CD4-positive, alpha-beta T cell treated with Interleukin-15 for 4 hours (primary cell): ENCODE results near the gene PEX12.
"Not testable (repeated sequence)": the region's sequence is repeated elsewhere in the genome, so short reads cannot be mapped to it uniquely, and the experiment has no call there.

Experiments
- DNase-seq: peaks from one replicate; pipeline ENCODE4 v3.0.0-alpha.2; 2020; ENCODE audit warnings: low spot score

The PEX12 gene

DNA sequence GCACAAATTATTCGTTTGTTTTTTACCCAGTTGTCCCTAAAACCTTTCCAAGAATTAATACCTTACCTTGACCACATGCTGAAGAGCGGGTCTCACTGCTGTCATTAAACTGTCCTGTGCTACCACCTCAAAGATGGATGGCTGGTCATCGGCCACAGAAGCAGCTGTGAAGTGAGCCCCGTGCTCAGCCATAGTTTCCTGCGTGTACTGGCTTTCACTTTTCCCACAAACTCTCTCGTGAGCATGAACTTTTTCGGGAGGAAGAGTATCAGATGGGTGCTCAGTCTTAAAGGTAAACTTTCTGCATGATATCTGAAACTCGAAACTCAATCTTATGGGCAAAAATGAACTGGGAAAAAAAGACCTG, 558 bp downstream of the PEX12 start:
- peak; percentile 19 for DNase-seq

DNA sequence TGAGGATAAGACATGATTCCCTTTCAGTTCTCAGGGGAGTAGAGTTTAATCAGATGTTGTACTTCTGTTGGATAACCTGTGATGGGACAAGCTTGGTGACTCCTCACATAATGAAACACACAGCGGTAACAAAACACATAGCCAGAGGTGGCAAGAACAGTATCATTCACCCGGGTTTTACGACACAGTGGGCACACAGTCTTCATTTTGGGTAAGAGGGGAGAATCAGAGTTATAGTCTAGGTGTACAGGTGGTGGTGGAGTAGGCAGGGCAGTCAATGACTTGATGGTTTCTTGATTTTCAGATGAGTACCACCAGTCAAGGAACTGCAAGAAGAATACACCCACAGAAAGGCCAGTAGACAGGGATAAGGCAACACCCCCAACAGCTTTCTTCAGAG, 2.6 kb downstream of the PEX12 start:
- no peak for DNase-seq

DNA sequence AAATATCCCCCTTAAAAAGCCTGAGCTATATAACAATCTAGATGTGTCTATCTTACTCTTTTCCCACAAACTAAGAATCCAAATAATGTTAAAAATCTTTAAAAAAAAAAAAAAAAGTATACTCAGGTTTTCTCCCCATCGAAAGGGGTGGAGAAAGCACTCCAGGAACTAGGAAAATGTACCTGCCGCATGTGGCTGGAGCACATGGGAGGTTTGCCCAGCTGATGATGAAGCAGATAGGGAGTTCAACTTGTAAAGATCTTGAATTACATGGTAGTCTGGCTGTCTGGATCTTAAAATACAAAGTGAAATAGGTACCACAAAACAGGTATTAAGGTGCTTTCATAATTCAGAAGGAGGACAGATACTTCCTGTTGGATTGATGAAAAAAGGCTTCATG, 9.0 kb downstream of the PEX12 start:
- no peak for DNase-seq

DNA sequence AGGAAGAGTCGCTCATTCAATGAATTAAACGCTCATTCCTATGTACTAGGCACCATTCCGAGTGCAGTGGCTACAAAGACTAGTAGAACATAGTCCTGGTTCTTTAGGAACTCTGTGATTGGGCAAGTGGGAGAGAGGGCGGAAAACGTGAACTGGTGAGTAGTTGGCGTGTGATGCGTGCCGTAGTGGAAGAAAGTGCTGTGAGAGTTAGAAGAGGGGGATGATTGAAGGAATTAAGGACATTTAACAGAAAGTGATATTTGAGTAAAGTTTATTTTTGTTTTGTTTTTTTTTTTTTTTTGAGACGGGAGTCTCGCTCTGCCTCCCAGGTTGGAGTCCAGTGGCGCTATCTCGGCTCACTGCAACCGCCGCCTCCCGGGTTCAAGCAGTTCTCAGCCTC, 9.8 kb downstream of the PEX12 start:
- DNase-seq, result peak; percentile 33

DNA sequence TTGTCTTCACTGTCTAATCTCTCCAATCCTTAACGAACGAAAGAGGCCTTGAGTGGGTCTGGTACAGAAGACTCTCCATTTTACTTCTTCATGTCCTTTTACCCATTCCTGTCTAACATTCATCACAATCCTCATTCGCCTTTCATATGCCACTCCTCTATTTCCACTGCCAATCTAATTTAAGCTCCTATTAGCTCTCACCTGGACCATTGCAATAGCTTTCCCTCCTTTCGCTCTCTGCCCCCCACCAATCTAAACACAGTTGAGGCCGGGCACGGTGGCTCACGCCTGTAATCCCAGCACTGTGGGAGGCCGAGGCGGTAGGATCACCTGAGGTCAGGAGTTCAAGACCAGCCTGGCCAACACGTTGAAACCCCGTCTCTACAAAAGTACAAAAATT, 11.4 kb downstream of the PEX12 start:
- no peak for DNase-seq

DNA sequence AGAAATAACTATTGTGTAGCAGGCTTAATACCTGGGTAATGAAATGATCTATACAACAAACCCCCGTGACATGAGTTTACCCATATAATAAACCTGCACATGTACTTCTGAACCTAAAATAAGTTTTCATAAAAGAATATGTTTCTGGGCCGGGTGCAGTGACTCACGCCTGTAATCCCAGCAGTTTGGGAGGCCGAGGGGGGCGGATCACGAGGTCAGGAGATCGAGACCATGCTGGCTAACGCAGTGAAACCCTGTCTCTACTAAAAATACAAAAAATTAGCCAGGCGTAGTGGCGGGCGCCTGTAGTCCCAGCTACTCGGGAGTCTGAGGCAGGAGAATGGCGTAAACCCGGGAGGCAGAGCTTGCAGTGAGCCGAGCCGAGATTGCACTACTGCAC, 15.2 kb downstream of the PEX12 start:
- not testable (repeated sequence) for DNase-seq

DNA sequence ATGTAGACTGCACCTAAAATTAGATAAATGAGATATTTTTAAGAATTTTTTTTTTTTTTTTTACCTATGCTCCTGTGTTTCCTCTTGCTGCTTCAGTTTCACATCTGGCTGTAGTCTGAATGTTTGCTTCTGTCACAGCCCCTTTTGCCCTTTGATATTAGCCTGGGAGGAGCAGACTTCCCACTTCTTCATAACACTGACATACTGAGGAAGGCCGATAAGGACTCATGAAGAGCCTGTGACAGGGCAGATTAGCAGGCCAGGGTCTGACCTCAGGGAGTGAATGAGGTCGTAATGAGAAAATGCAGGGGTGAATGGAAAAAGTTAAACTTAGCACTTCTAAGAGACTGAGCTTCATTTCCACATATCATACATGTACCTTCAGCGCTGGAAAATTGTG, 17.7 kb downstream of the PEX12 start, which contains the start of gene SLFN14:
SLFN14 (minus strand) TSS at position 117 of the 400 bp plus-strand sequence. CDS start 2,757 bp downstream, outside the sequence.
- DNase-seq, result no peak

DNA sequence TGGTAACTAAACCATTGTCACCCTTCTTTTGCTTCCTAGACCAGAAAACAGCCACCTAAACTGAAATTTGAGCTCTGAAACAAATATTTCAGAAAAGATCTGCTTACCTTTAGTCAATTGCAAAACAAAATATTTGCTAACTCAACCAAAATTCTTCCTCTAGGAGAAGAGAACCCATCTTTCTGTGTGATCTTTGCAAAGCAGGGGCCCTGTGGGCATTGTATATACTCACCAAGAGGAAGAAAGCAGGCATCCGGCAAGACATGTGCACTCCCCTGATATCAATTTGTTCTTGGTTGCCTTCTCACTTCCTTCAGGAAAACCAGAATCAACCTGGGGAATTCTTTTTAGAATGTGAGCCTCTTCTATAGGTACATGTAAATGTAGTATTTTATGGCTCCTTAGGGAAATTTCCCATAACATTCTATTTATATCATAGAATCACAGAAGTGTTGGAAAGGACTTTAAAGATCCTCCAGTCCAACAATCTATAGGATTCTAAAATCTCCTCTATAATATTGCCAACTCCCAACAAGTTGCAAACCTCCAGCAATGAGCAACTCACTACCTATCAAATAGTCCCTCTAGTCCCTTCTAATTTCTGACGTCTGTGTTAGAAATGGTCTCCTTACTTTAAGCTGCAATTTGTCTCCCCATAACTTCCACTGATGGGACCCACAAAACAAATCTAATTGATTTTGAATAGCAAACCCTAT, 18.7 kb downstream of the PEX12 start:
- no peak for DNase-seq

DNA sequence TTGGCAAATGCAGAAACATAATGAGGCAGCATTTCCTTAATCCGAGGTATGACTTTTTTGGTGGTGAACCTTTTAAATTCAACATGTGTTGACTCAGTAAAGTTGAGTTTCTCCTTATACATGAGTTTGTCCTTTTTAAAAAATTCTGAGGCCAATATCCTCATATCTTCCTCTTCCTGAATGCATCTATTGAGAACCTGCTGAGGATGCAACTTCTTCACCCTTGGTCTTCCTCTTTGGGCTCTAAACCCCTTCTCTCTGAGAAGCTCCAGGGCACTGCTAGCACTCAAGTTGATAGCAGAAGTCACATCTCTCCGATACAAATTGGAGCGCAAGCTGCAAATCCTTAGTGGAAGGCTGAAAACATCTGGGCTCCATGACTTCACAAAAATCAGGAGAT, 21.0 kb downstream of the PEX12 start:
- DNase-seq, result no peak

DNA sequence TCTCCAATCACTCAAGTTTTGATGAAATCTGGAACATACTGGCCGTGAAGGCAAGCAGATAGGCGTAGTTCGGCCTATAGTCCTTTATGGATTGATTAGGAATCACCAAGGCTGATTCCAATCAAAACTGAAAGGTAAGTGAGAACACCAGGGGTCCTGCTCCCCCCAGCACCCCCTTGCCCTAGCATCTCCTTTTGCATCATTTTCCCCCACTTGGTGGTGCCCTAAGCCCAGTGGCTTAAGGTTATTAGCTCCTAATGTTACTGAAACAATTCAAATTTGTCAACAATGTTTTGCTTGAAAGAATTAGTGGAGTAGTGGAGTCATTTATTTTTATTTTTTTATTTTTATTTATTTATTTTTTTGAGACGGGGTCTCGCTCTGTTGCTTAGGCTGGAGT, 22.7 kb downstream of the PEX12 start:
- DNase-seq, result no peak

DNA sequence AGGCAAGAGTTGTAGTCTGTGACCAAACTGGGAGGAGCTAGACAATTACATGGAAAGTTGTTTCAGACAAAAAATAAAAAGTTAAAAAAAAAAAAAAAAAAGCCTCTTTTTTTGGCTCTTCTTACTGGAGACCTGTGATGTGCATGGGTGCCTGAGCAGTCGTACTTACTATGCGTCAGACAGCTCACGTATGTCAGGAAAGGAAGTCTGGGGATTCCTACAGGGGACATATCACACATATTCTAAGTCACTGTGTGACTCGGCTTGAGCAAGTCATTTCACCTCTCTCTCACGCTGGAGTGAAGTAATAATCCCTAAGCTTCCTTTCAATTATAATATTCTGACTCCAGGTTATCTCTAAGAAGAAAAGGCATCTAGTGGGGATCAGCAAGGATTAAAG, 23.7 kb downstream of the PEX12 start:
- no peak for DNase-seq

DNA sequence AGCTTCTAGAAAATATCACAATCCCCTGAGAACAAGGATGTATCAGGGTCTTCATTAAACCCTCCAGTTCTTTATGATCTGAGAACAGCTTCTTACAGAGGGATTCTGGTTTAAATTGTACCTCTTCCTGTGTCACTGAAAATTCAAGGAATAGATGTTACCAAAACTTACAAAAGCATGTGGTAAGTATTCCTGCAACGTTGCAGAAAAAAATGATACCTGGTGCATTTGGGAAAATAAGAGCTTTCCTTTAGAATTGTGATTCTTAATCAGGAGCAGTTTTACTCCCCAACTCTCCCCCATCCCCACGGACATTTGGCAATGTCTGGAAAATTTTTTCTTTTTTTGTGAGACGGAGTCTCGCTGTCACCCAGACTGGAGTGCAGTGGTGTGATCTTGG, 25.1 kb downstream of the PEX12 start:
- DNase-seq, result no peak

DNA sequence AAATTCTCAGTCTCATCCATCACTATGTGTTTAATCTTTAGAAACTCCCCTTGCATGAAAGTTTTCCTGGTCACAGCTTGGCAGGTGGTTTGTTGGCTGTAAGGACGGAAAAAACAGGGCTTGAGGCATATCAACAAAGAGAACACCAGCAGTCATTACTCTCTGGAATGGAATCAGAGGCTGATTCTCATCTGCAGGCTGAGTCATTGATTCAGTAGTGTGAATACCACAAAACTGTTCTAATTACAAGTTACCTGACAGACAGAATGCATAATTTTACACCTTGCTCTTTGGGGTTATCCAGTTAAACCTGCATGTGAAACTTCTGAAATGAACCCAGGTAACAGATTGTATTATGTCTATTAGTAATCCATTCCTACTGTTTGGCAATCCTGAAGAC, 29.4 kb downstream of the PEX12 start:
- DNase-seq, result no peak

DNA sequence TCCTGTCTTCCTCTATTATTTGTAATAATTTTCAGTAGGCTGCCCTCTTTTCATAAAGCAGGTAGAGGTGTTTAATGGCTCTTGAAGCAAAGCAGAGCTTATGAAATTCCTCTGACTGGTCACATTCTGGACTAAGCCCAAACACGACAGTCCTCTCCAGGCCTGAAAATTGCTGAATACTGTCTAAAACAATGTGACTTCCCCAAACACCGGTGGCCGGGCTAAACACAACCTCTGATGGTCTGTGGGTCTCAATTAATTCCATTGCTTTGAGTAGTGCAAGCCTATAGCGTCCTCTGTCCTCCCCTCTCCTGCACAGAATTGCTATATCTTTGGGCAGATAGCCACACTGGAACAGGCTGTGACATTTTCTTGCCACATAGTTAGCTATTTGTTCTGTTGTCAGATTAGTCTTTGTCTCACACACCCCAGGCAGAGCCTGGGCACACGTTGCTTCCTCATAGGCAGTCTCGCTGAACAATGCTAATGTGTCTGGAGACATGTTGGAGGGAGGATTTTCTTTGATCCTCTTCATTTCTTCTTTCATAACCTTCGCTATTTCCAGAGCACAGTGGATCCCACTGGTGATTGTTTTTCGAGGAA, 30.1 kb downstream of the PEX12 start:
- no peak for DNase-seq

DNA sequence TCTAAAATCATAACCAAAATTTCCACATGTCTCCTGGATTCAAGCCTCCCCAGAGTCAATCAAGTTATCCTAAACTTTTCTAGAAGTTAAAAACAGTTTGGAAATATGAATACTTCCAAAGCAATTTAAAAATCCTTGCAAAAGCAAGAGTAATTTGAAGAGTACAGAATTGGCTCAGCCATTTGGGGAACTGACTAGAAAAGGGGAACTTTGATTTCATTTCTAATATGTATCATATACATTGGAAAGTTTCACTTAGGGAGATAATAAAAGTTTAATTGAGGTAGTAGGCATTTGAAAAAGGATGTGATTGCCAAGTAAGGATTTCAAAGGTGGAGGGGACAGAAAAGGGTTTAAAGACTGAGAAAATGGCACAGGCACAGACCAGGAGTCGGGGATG, 31.9 kb downstream of the PEX12 start:
- DNase-seq, result no peak

DNA sequence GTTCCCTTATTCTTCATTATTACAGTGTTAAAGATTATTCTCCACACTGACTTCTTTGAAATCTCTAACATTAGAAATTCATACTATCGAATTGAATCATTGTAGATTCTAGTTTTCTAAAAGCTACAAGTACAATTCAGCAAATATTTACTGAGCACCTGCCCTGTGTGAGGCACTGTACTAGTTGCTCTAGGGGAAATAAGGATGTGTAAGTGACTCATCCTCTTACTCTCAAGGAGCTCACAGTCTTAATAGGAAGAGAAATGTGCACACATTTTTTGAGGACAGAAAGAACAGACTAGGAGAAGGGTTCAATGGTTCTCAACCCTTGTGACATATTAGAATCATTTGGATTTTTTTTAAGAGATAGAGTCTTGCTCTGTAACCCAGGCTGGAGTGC, 33.2 kb downstream of the PEX12 start:
- DNase-seq, result no peak

DNA sequence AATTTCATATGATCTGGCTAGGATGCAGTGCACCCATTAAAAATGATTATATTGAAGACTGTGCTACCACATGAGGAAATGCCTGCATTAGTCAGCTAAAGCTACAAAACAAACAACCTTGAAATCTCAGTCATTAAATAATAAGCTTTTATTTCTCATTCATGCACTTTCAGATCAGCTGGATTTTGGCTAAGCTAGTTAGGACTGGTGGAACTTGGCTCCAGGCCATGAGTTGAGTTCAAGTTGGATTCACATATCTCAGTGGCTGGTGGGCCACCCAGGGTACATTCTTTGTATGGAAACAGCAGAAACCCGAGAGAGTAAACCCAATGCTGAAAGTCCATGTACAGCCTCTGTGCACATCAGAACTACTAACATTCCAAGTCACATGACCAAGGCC, 34.5 kb downstream of the PEX12 start:
- no peak for DNase-seq

DNA sequence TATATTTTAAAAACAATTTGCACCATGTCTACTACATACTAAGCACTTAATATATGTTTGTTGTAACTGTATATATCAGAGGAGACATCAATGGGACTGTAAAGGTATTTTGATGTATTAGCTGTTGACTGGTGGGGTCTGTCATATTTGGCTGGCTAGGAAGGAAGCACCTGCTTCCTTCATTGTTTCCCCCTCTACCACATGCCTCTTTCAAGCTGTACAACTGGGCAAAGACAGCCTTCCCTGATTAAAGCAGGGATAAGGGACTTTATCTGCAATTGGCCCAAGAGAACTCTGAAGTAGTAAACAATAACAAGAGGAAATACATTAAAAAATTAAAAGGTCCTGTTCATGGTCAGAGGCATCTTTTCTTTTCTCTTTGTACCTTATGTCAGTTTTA, 35.4 kb downstream of the PEX12 start:
- no peak for DNase-seq

DNA sequence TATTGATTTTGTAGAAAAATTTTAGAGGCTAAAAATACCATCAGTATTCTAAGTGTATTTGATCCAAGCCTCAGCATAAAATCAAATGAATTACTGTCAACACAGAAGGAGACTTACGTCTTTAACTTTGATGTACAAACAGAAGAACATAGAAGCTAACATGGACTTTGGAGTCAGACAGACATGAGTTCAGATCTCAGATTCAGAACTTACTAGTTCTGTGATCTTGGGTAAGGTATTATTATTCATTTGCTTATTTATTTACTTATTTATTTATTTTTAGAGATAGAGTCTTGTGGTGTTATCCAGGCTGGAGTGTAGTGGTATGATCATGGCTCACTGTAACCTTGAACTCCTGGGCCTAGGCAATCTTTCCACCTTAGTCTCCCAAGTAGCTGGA, 36.9 kb downstream of the PEX12 start:
- DNase-seq, result no peak

DNA sequence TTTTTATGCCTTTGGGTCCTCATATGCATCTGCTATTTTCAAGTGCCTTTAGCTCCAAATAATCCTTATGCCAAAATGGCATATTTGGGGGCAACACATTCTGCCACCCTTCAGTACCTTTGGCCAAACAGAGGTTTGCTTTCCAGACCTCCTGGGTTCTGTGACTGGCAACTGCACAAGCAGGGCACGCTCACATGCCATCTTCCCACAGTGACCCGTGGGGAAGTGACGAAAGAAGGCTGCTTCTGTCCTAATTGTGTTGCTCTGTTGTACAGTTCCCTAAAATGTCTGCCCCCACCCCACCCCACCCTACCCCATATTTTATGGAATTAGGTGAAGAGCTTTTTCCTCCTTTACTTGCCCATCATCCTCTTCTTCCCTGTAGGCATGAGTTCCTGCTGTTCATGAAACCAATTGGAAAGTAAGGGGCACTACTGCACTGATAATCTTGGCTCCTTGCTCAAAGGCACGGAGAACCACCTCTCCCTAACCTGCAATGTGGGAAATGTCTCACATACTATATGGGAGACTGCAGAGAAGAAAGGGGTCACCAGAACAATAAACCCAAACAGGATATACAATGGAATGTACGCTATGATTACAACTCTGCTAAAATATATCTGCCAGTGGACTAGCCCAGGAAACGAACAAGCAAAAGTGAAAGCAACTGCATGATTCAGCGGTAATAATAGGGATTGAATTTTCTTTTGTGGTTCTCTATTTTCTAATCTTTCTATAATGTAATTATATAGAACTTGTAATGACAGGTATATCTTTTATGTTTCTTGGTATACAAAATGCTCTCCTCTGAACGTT, 37.6 kb downstream of the PEX12 start:
- peak; percentile 47 for DNase-seq

DNA sequence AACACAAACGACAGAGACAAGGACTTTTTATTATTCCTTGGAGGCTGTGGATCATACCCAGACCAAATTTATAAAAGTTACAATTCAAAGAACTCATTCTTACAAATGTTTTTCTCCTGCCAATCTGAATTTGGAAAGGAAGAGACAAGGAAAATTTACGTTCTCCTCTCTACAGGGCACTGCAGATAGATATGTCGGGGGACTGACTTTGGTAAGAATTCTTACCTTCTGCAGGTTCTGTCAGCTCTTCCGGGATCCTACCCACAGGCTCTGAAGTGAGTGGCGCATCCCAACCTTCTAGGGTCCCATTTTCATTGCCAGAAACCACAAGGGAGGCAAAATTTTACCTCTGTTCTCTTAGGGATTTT, 38.7 kb downstream of the PEX12 start:
- no peak for DNase-seq

DNA sequence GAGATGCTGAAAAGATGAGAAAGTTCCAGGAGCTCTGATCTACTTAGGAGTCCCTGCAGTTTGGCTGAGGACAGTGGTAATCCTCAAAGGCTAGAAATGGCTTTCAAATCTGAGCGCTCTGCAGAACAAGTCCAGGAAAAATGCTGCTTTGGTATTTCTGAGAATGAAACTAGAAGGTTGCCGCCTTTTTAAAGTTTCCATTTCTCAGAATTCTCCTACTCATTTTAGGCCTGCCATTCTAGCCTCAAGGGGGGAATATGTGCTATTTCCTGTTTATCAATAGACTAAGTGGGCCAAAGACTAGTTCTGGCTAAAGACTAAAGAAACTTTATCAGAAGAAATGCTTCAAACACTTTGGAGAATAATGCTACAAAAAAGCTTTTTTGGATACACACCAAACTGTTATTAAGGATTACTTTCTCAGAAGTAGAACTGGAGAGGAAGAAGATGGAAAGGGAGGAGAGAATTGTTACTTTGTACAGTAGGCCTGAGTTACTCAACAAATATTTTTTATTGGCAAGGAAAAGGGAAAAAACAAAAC, 40.7 kb downstream of the PEX12 start, which contains the start of gene SLFN12L:
SLFN12L (minus strand) TSS at position 78 of the 541 bp plus-strand sequence. CDS start 15,314 bp downstream, outside the sequence.
- peak; percentile 88 for DNase-seq

DNA sequence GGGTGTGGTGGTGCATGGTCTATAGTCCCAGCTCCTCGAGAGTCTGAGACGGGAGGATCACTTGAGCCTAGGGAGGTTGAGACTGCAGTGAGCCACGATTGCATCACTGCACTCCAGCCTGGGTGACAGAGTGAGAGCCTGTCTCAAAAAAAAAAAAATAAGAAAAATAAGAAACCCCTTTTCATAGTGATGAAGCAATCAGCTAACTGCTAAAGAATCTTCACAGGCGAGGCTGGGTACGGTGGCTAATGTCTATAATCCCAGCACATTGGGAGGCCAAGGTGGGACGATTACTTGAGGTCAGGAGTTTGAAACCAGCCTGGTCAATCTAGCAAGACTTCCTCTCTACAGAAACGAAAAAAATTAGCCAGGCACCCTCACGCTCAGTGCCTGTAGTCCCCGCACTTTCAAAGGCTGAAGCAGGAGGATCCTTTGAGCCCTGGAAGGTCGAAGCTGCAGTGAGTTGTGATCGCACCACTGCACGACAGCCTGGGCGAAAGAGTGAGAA, 41.7 kb downstream of the PEX12 start:
- no peak for DNase-seq
